B cell (primary cell): ENCODE results near the gene MYCL.

Source experiments
- EZH2 ChIP-seq: IDR thresholded peaks from 2 replicates; pipeline ENCODE4 v1.6.1; 2012; ENCODE audit warnings: borderline replicate concordance, low read depth, mild to moderate bottlenecking, moderate library complexity, low read length; ENCODE audit not compliant: insufficient read depth, poor library complexity, severe bottlenecking
- TF ChIP-seq, protein P1 (sequence below): fragments of 200-600 bp; IDR thresholded peaks from one replicate; pipeline ENCODE4 v1.8.0; 2022; ENCODE audit warnings: antibody characterized with exemption, mild to moderate bottlenecking

DNA sequence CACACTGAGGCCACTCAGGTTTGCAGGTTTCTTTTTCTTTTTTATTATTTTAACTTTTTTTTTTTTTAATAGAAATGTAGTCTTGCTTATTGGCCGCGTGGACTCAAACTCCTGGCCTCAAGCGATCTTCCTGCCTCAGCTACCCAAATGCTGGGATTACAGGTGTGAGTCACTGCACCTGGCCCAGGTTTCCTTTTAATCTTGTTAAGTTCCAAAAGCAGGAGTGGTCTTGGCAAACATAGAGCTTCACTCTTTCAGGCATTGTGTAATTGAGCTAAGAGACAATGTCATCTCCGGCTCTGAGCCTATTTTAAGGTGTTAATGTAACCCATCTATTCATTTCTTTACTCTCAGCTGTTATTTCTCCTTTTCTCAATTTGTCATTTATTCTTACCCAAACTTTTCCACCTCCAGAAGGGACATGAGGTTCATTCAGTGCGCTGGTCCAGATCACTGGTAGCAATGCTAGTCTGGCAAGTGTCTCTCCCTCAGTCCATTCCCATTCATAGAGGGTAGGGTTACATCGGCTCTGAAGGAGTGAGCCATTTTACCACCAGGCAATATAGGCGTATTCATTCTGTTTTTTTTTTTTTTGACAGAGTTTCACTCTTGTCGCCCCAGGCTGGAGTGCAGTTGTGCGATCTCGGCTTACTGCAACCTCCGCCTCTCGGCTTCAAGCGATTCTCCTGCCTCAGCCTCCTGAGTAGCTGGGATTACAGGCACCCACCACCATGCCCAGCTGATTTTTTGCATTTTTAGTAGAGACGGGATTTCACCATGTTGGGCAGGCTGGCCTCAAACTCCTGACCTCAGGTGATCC, 42.0 kb upstream of the MYCL start:
- TF ChIP-seq, protein P1, sequence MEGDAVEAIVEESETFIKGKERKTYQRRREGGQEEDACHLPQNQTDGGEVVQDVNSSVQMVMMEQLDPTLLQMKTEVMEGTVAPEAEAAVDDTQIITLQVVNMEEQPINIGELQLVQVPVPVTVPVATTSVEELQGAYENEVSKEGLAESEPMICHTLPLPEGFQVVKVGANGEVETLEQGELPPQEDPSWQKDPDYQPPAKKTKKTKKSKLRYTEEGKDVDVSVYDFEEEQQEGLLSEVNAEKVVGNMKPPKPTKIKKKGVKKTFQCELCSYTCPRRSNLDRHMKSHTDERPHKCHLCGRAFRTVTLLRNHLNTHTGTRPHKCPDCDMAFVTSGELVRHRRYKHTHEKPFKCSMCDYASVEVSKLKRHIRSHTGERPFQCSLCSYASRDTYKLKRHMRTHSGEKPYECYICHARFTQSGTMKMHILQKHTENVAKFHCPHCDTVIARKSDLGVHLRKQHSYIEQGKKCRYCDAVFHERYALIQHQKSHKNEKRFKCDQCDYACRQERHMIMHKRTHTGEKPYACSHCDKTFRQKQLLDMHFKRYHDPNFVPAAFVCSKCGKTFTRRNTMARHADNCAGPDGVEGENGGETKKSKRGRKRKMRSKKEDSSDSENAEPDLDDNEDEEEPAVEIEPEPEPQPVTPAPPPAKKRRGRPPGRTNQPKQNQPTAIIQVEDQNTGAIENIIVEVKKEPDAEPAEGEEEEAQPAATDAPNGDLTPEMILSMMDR = no peak
- no peak for TF ChIP-seq EZH2
